ENCODE measurements around the gene PLA2G1B. TPM values are rescaled to one million over a fixed set of nuclear protein-coding genes. Genes with fewer than 3 reads are reported as not detected.
A peak's percentile ranks its signal among the peaks of the same experiment; 100 is the strongest.

Gene PLA2G1B
- total RNA-seq, 2 donors from 2014 or later = not detected

- Histone ChIP-seq H3K27me3 (no peaks in the 10 kb centered on the region), H3K4me1 (peaks cover 0 to 12% of the 10 kb centered on the region in 2 donors), H3K36me3 (no peaks in the 10 kb centered on the region), H3K9me3 (no peaks in the 10 kb centered on the region), H3K4me3 (peak within 1 kb of the TSS; percentile 43 to 58), H3K27ac (peak within 1 kb of the TSS; percentile 94 to 98)
- DNase-seq (ENCODE audit: low spot score) = peak; percentile 82
- TF ChIP-seq CTCF (IDR thresholded peaks at IDR 0.05) = no peak
These were observed 34.7 kb downstream of the PLA2G1B start, which contains the start of gene RNU4-1 for GRCh38 chr12:120292661-120293531. Gene RNU4-1 (minus strand): TSS chr12:120293237.

GRCh38 chr12:120292411-120292660 lies 35.2 kb downstream of the PLA2G1B start:
- TF ChIP-seq CTCF (IDR thresholded peaks at IDR 0.05) = no peak
- Histone ChIP-seq H3K27ac (peak overlapping the region; percentile 94 to 98), H3K36me3 (no peaks in the 10 kb centered on the region), H3K4me3 (peak overlapping the region; percentile 43 to 58), H3K9me3 (no peaks in the 10 kb centered on the region), H3K4me1 (peaks cover 0 to 12% of the 10 kb centered on the region in 2 donors), H3K27me3 (no peaks in the 10 kb centered on the region)
- DNase-seq (ENCODE audit: low spot score) = no peak

GRCh38 chr12:120290609-120291305 lies 36.8 kb downstream of the PLA2G1B start:
- Histone ChIP-seq H3K4me1 (peaks cover 0 to 12% of the 10 kb centered on the region in 2 donors), H3K9me3 (no peaks in the 10 kb centered on the region), H3K27me3 (no peaks in the 10 kb centered on the region), H3K4me3 (peak overlapping the region; percentile 43 to 58), H3K36me3 (no peaks in the 10 kb centered on the region), H3K27ac (peak overlapping the region; percentile 94 to 98)
- DNase-seq (ENCODE audit: low spot score) = peak; percentile 62
- no peak for TF ChIP-seq CTCF (IDR thresholded peaks at IDR 0.05)

GRCh38 chr12:120287491-120287890 lies 40.1 kb downstream of the PLA2G1B start:
- H3K4me1 ChIP-seq = peaks cover 0 to 7% of the 10 kb centered on the region in 2 donors
- H3K27ac ChIP-seq = no peak overlapping the region
- no peaks in the 10 kb centered on the region for H3K27me3 ChIP-seq
- no peak overlapping the region for H3K4me3 ChIP-seq
- TF ChIP-seq CTCF (IDR thresholded peaks at IDR 0.05) = no peak
- H3K9me3 ChIP-seq = no peaks in the 10 kb centered on the region
- DNase-seq (ENCODE audit: low spot score) = no peak
- no peaks in the 10 kb centered on the region for H3K36me3 ChIP-seq

- Histone ChIP-seq H3K4me1 (peaks cover 0 to 7% of the 10 kb centered on the region in 2 donors), H3K9me3 (no peaks in the 10 kb centered on the region), H3K4me3 (no peak overlapping the region), H3K27me3 (no peaks in the 10 kb centered on the region), H3K36me3 (no peaks in the 10 kb centered on the region), H3K27ac (no peak overlapping the region)
- DNase-seq (ENCODE audit: low spot score) = no peak
- TF ChIP-seq CTCF (IDR thresholded peaks at IDR 0.05) = no peak
These were observed 40.6 kb downstream of the PLA2G1B start for GRCh38 chr12:120286768-120287490.
